Caco-2 (cell line): ENCODE measurements around the gene CD27. TPM values are rescaled to one million over a fixed set of nuclear protein-coding genes. Genes with fewer than 3 reads are reported as not detected.

Experiments
- BruUV-seq: library from RNA; stranded (reverse); fragments of 400-500 nt; replicated peaks from 2 replicates; lab custom pipeline; 2021; lab: Mats Ljungman, UMichigan
- CTCF ChIA-PET: fragments of 300-600 bp; sonication (Branson Sonifier 250); formaldehyde crosslinking; loops from one replicate; lab custom pipeline; 2022; ENCODE audit warnings: antibody characterized with exemption; lab: Charles Lee
- POLR2A ChIA-PET: fragments of 300-600 bp; sonication (Branson Sonifier 250); formaldehyde crosslinking; loops from one replicate; lab custom pipeline; 2022; ENCODE audit warnings: antibody characterized with exemption; lab: Charles Lee
- DNase-seq, 2 experiments: peaks; one replicate each; pipeline versions ENCODE4 v3.0.0 to v3.0.0-alpha.2; 2020 to 2022
- H3K27me3 ChIP-seq: replicated peaks from 2 replicates; pipeline ENCODE4 v1.6.0; 2011; ENCODE audit warnings: low read length; ENCODE audit not compliant: control insufficient read depth, insufficient read depth
- H3K36me3 ChIP-seq: 2 replicates; pipeline ENCODE4 v1.5.1; 2011; ENCODE audit warnings: low read length; ENCODE audit not compliant: control insufficient read depth, insufficient read depth
- H3K4me1 ChIP-seq: fragments of 250-450 bp; sonication (Bioruptor Pico); 2 replicates; pipeline ENCODE4 v1.5.1; 2020; ENCODE audit warnings: mild to moderate bottlenecking
- H3K4me3 ChIP-seq: 2 replicates; pipeline ENCODE4 v1.5.1; 2011; ENCODE audit warnings: low read depth, mild to moderate bottlenecking, control low read depth, low read length
- H3K9me3 ChIP-seq: fragments of 250-450 bp; sonication (Bioruptor Pico); 2 replicates; pipeline ENCODE4 v1.5.1; 2020; ENCODE audit warnings: mild to moderate bottlenecking, moderate library complexity
- H3K27ac Mint-ChIP-seq: one replicate; pipeline ENCODE4 v1.8.0; 2022; ENCODE audit warnings: mixed read lengths; ENCODE audit not compliant: unreplicated experiment
- H3K27me3 Mint-ChIP-seq: one replicate; pipeline ENCODE4 v1.8.0; 2022; ENCODE audit warnings: mixed read lengths; ENCODE audit not compliant: insufficient read depth, unreplicated experiment
- H3K36me3 Mint-ChIP-seq: one replicate; pipeline ENCODE4 v1.8.0; 2022; ENCODE audit warnings: mild to moderate bottlenecking, mixed read lengths; ENCODE audit not compliant: insufficient read depth, unreplicated experiment
- H3K4me1 Mint-ChIP-seq: one replicate; pipeline ENCODE4 v1.8.0; 2022; ENCODE audit warnings: low read depth, mixed read lengths; ENCODE audit not compliant: unreplicated experiment
- H3K4me3 Mint-ChIP-seq: one replicate; pipeline ENCODE4 v1.8.0; 2022; ENCODE audit warnings: mild to moderate bottlenecking, moderate library complexity, mixed read lengths; ENCODE audit not compliant: unreplicated experiment
- H3K9me3 Mint-ChIP-seq: one replicate; pipeline ENCODE4 v1.8.0; 2022; ENCODE audit warnings: mixed read lengths; ENCODE audit not compliant: unreplicated experiment
- CTCF ChIP-seq, 2 experiments: fragments of 200-600 bp in 1 of 2; IDR thresholded peaks; 1 replicate in 1 of 2; 2 replicates in 1 of 2; pipeline versions ENCODE4 v1.5.1 to v1.8.0; 2011 to 2022; ENCODE audit warnings: antibody characterized with exemption in 1 of 2, control low read depth in 1 of 2, inconsistent platforms in 1 of 2, low read depth in 1 of 2, low read length in 1 of 2, mild to moderate bottlenecking in 1 of 2, moderate library complexity in 1 of 2; ENCODE audit not compliant: insufficient read depth in 1 of 2, severe bottlenecking in 1 of 2, unreplicated experiment in 1 of 2
- intact Hi-C: fragments of 100-400 bp; cut with micrococcal nuclease; formaldehyde crosslinking; loops from one replicate; pipeline ENCODE4 v1.10.0; 2022; ENCODE audit not compliant: unreplicated experiment
- total RNA-seq: library from RNA; stranded (reverse); gene quantifications from 2 replicates; pipeline ENCODE4 v1.2.3, GENCODE V29; 2022

CD27 gene
- total RNA-seq, 1 experiment from 2014 or later, result not detected

GRCh38 chr12:6463858-6464257 is 19.1 kb downstream of the CD27 start:
- no peaks in the 10 kb centered on the region for H3K4me1 ChIP-seq

GRCh38 chr12:6464531-6464930 is 19.8 kb downstream of the CD27 start:
- Mint-ChIP-seq H3K4me3 (no peak overlapping the region), H3K27ac (no peak overlapping the region), H3K9me3 (no peaks in the 10 kb centered on the region), H3K36me3 (no peaks in the 10 kb centered on the region), H3K4me1 (no peaks in the 10 kb centered on the region), H3K27me3 (no peaks in the 10 kb centered on the region)
- no peak overlapping the region for H3K4me3 ChIP-seq
- H3K27me3 ChIP-seq, result no peaks in the 10 kb centered on the region
- no TSS peak for BruUV-seq
- no peaks in the 10 kb centered on the region for H3K9me3 ChIP-seq
- DNase-seq, result peak in 1 of 2 experiments; percentile 31
- H3K4me1 ChIP-seq, result no peaks in the 10 kb centered on the region
- POLR2A ChIA-PET, result no interaction called here
- peaks cover 3% of the 10 kb centered on the region; the same call in 1 of the 2 replicates for H3K36me3 ChIP-seq
- no peak for TF ChIP-seq CTCF (IDR thresholded peaks at IDR 0.05; ENCODE audit: insufficient read depth in 1 of 2, low read depth in 1 of 2, low read length in 1 of 2, severe bottlenecking in 1 of 2, unreplicated experiment in 1 of 2)
- CTCF ChIA-PET, result interaction anchor here (0.9 to 3.9 kb wide), 10 partner anchors 23 to 138 kb away, joined by 3 to 45 read pairs (median 6); partner anchors contain the start of genes SCNN1A and TNFRSF1A
- intact Hi-C loops, result no loop called here

More at GRCh38 chr12:6463858-6464257, 19.1 kb downstream of the CD27 start:
- no peaks in the 10 kb centered on the region for H3K27me3 ChIP-seq
- no peaks in the 10 kb centered on the region for H3K9me3 Mint-ChIP-seq
- H3K4me3 ChIP-seq, result no peak overlapping the region
- H3K36me3 ChIP-seq, result peaks cover 3% of the 10 kb centered on the region; the same call in 1 of the 2 replicates
- TF ChIP-seq CTCF (IDR thresholded peaks at IDR 0.05; ENCODE audit: insufficient read depth in 1 of 2, low read depth in 1 of 2, low read length in 1 of 2, severe bottlenecking in 1 of 2, unreplicated experiment in 1 of 2), result no peak
- peak in 1 of 2 experiments; percentile 31 for DNase-seq
- H3K4me1 Mint-ChIP-seq, result no peaks in the 10 kb centered on the region
- peaks cover 4% of the 10 kb centered on the region for H3K36me3 Mint-ChIP-seq
- ChIA-PET POLR2A (no interaction called here), CTCF (interaction anchor here (0.9 to 3.9 kb wide), 2 partner anchors 40 to 74 kb away, joined by 3 to 45 read pairs; no protein-coding TSS in a partner anchor)
- intact Hi-C loops, result no loop called here
- no TSS peak for BruUV-seq
- no peak overlapping the region for H3K27ac Mint-ChIP-seq
- H3K27me3 Mint-ChIP-seq, result no peaks in the 10 kb centered on the region
- H3K4me3 Mint-ChIP-seq, result no peak overlapping the region
- no peaks in the 10 kb centered on the region for H3K9me3 ChIP-seq

- H3K4me1 Mint-ChIP-seq, result no peaks in the 10 kb centered on the region
- Histone ChIP-seq H3K36me3 (peaks cover 3% of the 10 kb centered on the region; the same call in 1 of the 2 replicates), H3K4me3 (no peak overlapping the region), H3K4me1 (no peaks in the 10 kb centered on the region), H3K27me3 (no peaks in the 10 kb centered on the region), H3K9me3 (no peaks in the 10 kb centered on the region)
- peaks cover 4% of the 10 kb centered on the region for H3K36me3 Mint-ChIP-seq
- no peaks in the 10 kb centered on the region for H3K9me3 Mint-ChIP-seq
- TF ChIP-seq CTCF (IDR thresholded peaks at IDR 0.05; ENCODE audit: insufficient read depth in 1 of 2, low read depth in 1 of 2, low read length in 1 of 2, severe bottlenecking in 1 of 2, unreplicated experiment in 1 of 2), result peak; percentile 90 to 97
- CTCF ChIA-PET, result interaction anchor here (0.5 to 3.9 kb wide), 33 partner anchors 8 to 156 kb away, joined by 3 to 45 read pairs (median 5); partner anchors contain the start of genes LTBR, MRPL51, SCNN1A and TAPBPL
- no peak overlapping the region for H3K4me3 Mint-ChIP-seq
- POLR2A ChIA-PET, result interaction anchor here (0.6 to 0.8 kb wide), 4 partner anchors 68 to 139 kb away, joined by 3 read pairs; partner anchors contain the start of gene LTBR
- H3K27ac Mint-ChIP-seq, result no peak overlapping the region
- BruUV-seq, result no TSS peak
- intact Hi-C loops, result loop anchor here (1.0 kb wide), 2 partner anchors 42 to 142 kb away; no protein-coding TSS in a partner anchor
- no peaks in the 10 kb centered on the region for H3K27me3 Mint-ChIP-seq
- DNase-seq, result peak; percentile 64 to 80
Measured at GRCh38 chr12:6465467-6466183, 20.9 kb downstream of the CD27 start.
